HG03139 (cell line): ENCODE data around the gene ANKRD36C.
"Not testable (repeated sequence)": the region's sequence is repeated elsewhere in the genome, so short reads cannot be mapped to it uniquely, and the experiment has no call there.

Experiments used
- ATAC-seq: cut with Tn5 transposase; IDR thresholded peaks from one replicate; pipeline ENCODE4 v1.9.1; 2021; ENCODE audit not compliant: unreplicated experiment

Gene ANKRD36C

GRCh38 chr2:95991351-95992094, at the start of gene ANKRD36C:
Gene ANKRD36C, minus strand, starts transcription at chr2:95991824. Its CDS starts 116 bp downstream, at chr2:95991708.
- ATAC-seq, result peak; percentile 82

GRCh38 chr2:96035554-96035953, 43.9 kb upstream of the ANKRD36C start:
- ATAC-seq, result not testable (repeated sequence)

- not testable (repeated sequence) for ATAC-seq
Observed at GRCh38 chr2:96034792-96035191, 43.2 kb upstream of the ANKRD36C start, which contains the start of gene GPAT2. Gene GPAT2, minus strand, starts transcription at chr2:96034916. Its CDS starts 2,557 bp downstream, at chr2:96032359.

- ATAC-seq, result not testable (repeated sequence)
Observed at GRCh38 chr2:96033997-96034396, 42.4 kb upstream of the ANKRD36C start.

GRCh38 chr2:96027725-96028325, 36.2 kb upstream of the ANKRD36C start:
- not testable (repeated sequence) for ATAC-seq

- ATAC-seq, result not testable (repeated sequence)
Observed at GRCh38 chr2:96025755-96026154, 34.1 kb upstream of the ANKRD36C start.

- ATAC-seq, result no peak
Observed at GRCh38 chr2:96025194-96025492, 33.5 kb upstream of the ANKRD36C start.

GRCh38 chr2:96024336-96025193, 32.9 kb upstream of the ANKRD36C start:
- no peak for ATAC-seq

- ATAC-seq, result not testable (repeated sequence)
Observed at GRCh38 chr2:96023701-96024100, 32.1 kb upstream of the ANKRD36C start.

GRCh38 chr2:96022701-96023447, 31.2 kb upstream of the ANKRD36C start:
- not testable (repeated sequence) for ATAC-seq

- not testable (repeated sequence) for ATAC-seq
Observed at GRCh38 chr2:96022126-96022525, 30.5 kb upstream of the ANKRD36C start.

GRCh38 chr2:96021142-96021541, 29.5 kb upstream of the ANKRD36C start:
- not testable (repeated sequence) for ATAC-seq

GRCh38 chr2:96019909-96020590, 28.4 kb upstream of the ANKRD36C start:
- not testable (repeated sequence) for ATAC-seq

GRCh38 chr2:96016321-96016720, 24.7 kb upstream of the ANKRD36C start:
- not testable (repeated sequence) for ATAC-seq

GRCh38 chr2:96012792-96013264, 21.2 kb upstream of the ANKRD36C start:
- ATAC-seq, result not testable (repeated sequence)

GRCh38 chr2:96012086-96012791, 20.6 kb upstream of the ANKRD36C start:
- ATAC-seq, result not testable (repeated sequence)

- peak; percentile 16 for ATAC-seq
Observed at GRCh38 chr2:96011129-96011455, 19.5 kb upstream of the ANKRD36C start.

GRCh38 chr2:96010320-96011128, 18.9 kb upstream of the ANKRD36C start:
- ATAC-seq, result peak; percentile 94

GRCh38 chr2:96009833-96010232, 18.2 kb upstream of the ANKRD36C start:
- not testable (repeated sequence) for ATAC-seq
